ENCODE measurements around the gene ZBTB8B.
"Not testable (repeated sequence)": the region's sequence is repeated elsewhere in the genome, so short reads cannot be mapped to it uniquely, and the experiment has no call there.

The ZBTB8B gene

GRCh38 chr1:32464716-32465577 is at the start of gene ZBTB8B:
ZBTB8B (plus strand) TSS chr1:32465072; CDS start chr1:32470625, 5,553 bp downstream.
- no peak for DNase-seq (ENCODE audit: low spot score)

- DNase-seq (ENCODE audit: low spot score), result no peak
Observed at GRCh38 chr1:32421775-32422174, 43.1 kb upstream of the ZBTB8B start.

- no peak for DNase-seq (ENCODE audit: low spot score)
Observed at GRCh38 chr1:32426489-32427255, 38.2 kb upstream of the ZBTB8B start.

- no peak for DNase-seq (ENCODE audit: low spot score)
Observed at GRCh38 chr1:32427264-32427963, 37.5 kb upstream of the ZBTB8B start.

GRCh38 chr1:32431736-32432400 is 33.0 kb upstream of the ZBTB8B start:
- no peak for DNase-seq (ENCODE audit: low spot score)

- DNase-seq (ENCODE audit: low spot score), result no peak
Observed at GRCh38 chr1:32438136-32438535, 26.7 kb upstream of the ZBTB8B start.

GRCh38 chr1:32438777-32439176 is 26.1 kb upstream of the ZBTB8B start:
- DNase-seq (ENCODE audit: low spot score), result not testable (repeated sequence)

- not testable (repeated sequence) for DNase-seq (ENCODE audit: low spot score)
Observed at GRCh38 chr1:32441467-32441866, 23.4 kb upstream of the ZBTB8B start.

GRCh38 chr1:32447469-32448185 is 17.2 kb upstream of the ZBTB8B start:
- DNase-seq (ENCODE audit: low spot score), result no peak

GRCh38 chr1:32448186-32448772 is 16.6 kb upstream of the ZBTB8B start:
- DNase-seq (ENCODE audit: low spot score), result not testable (repeated sequence)

GRCh38 chr1:32448773-32449456 is 16.0 kb upstream of the ZBTB8B start:
- no peak for DNase-seq (ENCODE audit: low spot score)

- DNase-seq (ENCODE audit: low spot score), result not testable (repeated sequence)
Observed at GRCh38 chr1:32449457-32449831, 15.4 kb upstream of the ZBTB8B start.

- no peak for DNase-seq (ENCODE audit: low spot score)
Observed at GRCh38 chr1:32454726-32455125, 10.1 kb upstream of the ZBTB8B start.

GRCh38 chr1:32455958-32456357 is 8.9 kb upstream of the ZBTB8B start:
- no peak for DNase-seq (ENCODE audit: low spot score)

GRCh38 chr1:32458798-32459197 is 6.1 kb upstream of the ZBTB8B start:
- DNase-seq (ENCODE audit: low spot score), result not testable (repeated sequence)

- DNase-seq (ENCODE audit: low spot score), result not testable (repeated sequence)
Observed at GRCh38 chr1:32462977-32463376, 1.9 kb upstream of the ZBTB8B start.

GRCh38 chr1:32464191-32464715 is 619 bp upstream of the ZBTB8B start:
- DNase-seq (ENCODE audit: low spot score), result no peak

- DNase-seq (ENCODE audit: low spot score), result no peak
Observed at GRCh38 chr1:32465578-32465933, 684 bp downstream of the ZBTB8B start.

- no peak for DNase-seq (ENCODE audit: low spot score)
Observed at GRCh38 chr1:32466761-32467160, 1.9 kb downstream of the ZBTB8B start.

- no peak for DNase-seq (ENCODE audit: low spot score)
Observed at GRCh38 chr1:32468791-32469190, 3.9 kb downstream of the ZBTB8B start.
